ENCODE data around the gene SLC25A6.
"Not testable (repeated sequence)": the region's sequence is repeated elsewhere in the genome, so short reads cannot be mapped to it uniquely, and the experiment has no call there.

Gene SLC25A6

DNA sequence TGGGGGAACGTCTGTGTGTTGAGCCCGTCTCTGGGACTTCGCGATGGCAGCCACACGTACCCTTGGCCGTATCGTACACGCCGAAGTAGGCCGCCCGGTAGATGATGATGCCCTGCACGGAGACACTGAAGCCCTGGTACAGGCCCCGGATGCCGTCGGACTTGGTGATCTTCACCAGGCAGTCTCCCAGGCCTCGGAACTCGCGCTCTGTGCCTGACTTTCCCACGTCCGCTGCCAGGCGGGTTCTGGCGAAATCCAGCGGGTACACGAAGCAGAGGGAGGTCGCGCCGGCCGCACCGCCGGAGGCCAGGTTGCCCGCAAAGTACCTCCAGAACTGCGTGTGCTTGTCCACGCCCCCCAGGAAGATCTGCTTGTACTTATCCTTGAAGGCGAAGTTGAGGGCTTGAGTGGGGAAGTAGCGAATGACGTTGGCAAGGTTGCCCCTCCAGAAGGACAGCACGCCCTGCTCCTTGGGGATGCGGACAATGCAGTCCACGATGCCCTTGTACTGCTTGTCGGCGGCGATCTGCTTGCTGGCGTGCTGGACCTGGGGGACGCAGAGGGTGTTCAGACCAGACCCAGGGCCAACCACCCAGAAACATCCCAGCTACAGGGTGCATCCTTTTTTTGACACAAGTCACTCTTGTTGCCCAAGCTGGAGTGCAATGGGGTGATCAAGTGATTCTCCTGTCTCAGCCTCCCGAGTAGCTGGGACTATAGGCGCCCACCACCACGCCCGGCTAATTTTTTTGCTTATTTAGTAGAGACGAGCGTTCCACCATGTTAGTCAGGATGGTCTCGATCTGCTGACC, 2.5 kb downstream of the SLC25A6 start:
- DNase-seq, result no peak

DNA sequence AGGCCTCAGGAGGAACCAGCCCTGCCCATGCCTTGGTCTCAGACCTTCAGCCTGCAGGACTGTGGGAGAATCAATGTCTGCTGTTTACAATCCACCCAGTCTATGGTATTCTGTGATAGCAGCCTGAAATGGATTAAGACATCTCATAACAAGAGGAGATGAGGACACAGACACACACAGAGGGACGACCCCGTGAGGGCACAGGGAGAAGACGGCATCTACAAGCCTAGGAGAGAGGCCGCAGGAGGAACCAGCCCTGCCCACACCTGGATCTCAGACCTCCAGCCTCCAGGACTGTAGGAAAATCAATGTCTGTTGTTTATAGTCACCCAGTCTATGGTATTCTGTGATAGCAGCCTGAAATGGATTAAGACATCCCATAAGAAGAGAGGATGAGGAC, 3.3 kb downstream of the SLC25A6 start:
- DNase-seq, result no peak

DNA sequence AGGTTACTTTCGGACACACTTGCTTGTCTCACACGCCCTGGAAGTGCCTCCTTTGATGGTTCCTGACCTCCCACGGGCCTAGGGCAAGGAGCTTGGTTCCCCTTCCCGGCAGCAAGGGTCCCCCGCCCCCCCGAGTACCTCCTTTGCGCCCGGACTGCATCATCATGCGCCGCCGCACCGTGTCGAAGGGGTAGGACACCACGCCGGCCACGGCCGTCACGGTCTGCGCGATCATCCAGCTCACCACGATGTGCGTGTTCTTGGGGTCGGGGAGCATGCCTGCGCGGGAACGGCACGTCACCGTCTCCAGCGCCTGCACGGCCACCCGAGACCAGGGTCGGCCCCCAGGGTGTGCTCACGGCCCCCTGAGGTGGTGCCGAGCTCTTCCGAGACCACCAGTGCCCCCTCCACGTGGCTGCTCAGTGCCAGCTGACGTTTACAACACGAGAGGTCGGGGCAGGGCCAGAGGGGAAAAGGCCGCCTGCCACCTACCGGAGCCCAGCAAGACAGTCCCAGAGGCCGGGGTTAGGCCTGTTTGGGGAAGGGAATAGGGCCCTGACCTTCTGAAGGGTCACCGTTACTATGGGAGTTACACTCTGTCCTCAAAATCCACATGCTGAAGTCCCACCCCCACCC, 4.7 kb downstream of the SLC25A6 start:
- no peak for DNase-seq

DNA sequence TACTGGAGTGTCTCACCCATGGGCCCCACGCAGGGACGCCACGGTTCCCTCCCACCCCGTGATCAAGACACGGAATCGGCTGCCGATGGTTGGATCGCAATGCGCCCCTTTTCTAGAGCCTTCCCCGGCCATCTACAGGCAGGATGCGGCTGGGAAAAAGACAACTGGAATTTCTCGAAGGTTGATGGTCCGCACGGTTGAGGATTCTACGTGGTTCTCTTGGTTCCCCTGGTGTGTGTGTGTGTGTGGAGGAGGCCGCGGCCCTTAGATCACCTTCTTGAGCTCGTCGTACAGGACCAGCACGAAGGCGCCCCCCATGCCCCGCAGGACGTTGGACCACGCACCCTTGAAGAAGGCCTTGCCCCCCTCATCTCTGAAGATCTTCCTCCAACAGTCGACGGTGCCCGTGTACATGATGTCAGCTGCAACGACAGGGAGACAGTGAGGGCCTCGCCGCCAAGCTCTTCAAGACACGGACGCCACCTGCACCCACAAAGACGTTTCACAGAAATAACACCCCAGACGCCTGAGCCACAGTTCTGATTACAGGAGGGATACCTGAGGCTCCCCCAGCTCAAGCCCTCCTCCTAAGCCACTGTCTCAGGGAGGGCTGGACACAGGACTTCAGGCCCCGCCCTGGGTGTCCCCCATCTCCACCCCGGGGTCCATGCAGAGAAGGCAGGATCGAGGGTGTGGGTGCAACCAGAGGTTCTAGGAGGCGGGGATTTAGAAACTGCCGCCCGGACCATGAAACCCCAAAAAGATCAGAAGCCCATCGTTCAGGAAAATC, 5.4 kb downstream of the SLC25A6 start:
- no peak for DNase-seq

DNA sequence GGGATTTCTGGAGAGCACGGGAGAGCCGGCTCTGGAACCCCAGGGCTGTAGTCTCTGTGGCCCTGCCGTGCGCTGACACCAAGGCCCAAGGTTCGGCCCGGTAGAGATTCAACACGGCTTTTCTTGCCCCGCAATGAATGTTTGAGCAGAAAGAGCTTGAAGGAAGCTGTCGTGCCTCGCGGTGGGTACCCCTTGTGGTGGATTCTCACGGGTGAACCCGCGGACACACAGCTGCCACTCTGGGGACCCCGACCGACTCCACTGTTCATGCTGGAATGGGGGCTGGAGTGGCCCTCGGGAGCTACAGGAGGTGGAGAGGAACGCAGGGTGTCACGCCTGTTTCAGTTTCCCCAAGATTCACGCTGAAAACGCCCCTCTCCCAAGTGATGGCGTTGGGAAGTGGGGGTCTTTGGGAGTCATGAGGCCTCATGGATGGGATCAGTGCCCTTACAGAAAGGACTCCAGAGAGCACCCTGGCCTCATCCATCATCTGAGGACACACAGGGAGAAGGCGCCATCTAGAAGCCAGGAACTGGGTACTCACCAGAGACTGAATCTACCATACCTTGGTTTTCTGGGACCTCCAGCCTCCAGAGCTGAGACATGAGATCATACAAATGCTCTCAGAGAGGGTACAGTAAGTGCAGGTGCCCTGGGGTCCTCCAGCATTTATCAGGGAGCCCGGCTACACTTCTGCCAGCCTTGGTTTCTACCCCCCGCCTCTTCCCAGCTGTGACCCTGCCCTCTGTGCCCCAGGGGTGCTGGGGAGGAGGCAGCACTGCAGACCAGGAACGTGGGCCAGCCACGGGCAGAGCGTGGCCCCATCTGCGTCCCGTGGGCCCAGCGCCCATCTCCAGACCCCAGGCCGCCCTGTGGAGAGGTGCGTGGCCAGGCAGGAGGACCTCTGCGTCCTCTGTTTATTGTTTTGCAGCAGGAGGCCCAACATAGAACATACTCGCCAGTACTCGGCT, 6.4 kb downstream of the SLC25A6 start:
- DNase-seq, result no peak

DNA sequence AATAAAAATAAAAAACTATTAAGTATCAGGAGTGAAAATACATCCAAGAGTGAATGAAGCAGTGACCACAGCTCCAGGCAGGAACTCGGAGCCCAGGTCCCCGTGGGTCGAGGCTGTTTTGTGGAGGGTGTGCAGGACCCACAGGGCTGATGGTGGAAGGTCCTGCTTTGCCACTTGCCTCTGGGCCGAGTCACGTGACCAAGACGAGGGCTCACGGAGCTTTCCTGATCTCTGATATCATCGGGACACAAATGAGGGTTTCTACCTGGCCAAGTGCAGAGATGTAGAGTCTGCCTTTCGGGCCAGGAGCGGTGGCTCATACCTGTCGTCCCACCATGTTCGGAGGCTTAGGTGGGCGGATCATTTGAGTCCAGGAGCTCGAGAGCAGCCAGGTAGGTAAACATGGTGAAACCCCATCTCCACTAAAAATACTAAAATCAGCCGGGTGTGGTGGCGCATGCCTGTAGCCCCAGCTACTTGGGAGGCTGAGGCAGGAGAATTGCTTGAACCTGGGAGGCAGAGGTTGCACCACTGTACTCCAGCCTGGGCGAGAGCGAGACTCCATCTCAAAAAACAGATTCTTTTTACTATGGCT, 7.2 kb downstream of the SLC25A6 start:
- no peak for DNase-seq

DNA sequence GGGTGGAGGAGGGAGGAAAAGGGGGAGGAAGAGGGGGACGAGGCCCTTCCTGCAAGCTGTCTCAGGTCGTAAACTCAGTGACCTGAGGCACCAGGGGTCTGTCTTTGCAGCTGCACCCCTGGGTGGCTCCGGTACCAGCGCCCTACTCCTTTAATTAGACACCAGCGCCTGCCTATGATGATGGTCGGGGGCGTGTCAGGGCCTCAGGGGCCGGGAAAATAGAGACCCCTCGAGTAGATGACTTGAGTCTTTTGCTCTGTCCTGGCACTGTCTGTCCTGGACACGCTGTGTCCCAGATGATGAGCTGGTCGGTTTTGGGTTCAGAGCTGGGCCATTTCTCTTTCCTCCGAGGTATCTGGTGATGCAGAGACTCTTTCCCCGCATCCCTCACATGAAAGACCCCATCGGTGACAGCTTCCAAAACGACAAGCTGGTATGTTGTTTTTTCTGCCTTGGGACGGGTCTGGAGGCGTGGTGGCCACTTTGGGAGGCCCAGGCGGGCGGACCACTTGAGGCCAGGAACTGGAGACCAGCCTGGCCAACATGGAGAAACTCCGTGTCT, 11.2 kb downstream of the SLC25A6 start:
- DNase-seq, result peak; percentile 28

DNA sequence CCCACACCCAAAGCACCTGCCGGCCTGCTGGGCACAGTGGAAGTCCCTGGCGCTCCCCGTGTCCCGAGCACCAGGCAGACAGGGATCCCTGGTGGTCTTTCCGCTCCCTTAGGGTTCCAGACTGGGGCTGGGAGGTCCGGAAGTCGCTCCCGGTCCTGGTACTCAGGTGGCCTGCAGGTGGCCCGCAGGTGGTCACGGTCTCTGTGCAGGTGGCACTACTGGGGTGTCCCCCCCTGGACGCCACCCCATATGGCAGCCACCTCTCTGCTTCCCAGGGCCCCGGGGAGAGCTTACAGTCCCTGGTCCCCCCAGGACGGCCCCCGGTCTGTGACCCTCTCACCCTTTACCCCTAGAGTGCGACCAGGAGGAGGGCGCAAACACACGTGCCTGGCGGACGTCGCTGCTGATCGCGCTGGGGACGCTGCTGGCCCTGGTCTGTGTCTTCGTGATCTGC, 13.6 kb downstream of the SLC25A6 start:
- DNase-seq, result no peak

DNA sequence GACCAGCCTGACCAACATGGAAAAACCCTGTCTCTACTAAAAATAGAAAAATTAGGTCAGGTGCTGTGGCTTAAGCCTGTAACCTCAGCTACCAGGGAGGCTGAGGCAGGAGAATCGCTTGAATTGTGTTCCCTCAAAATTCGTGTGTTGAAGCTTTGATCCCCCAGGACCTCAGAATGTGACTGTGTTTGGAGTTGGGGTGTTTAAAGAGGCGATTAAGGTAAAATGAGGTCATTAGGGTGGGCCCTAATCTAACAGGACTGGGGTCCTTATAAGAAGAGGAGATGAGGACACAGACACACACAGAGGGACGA, 23.6 kb downstream of the SLC25A6 start:
- DNase-seq, result no peak

DNA sequence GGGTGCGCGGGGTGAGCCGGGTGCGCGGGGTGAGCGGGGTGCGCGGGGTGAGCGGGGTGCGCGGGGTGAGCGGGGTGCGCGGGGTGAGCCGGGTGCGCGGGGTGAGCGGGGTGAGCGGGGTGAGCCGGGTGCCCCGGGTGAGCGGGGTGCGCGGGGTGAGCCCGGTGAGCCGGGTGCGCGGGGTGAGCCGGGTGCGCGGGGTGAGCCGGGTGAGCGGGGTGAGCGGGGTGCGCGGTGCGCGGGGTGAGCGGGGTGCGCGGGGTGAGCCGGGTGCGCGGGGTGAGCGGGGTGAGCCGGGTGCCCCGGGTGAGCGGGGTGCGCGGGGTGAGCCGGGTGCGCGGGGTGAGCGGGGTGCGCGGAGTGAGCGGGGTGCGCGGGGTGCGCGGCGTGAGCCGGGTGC, 25.6 kb downstream of the SLC25A6 start:
- not testable (repeated sequence) for DNase-seq

DNA sequence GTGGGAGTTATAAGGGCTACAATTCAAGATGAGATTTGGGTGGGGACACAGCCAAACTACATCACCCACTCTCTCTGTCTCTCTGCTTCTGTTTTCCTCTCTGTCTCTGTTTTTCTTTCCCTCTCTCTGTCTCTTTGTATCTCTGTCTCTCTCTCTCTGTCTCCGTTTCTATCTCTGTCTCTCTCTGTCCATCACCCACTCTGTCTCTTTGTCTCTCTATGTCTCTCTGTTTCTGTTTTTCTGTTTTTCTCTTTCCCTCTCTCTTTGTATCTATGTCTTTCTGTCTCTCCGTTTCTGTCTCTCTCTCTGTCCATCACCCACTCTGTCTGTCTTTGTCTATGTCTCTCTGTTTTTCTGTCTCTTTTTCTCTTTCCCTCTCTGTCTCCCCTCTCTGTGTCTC, 30.0 kb downstream of the SLC25A6 start:
- no peak for DNase-seq

DNA sequence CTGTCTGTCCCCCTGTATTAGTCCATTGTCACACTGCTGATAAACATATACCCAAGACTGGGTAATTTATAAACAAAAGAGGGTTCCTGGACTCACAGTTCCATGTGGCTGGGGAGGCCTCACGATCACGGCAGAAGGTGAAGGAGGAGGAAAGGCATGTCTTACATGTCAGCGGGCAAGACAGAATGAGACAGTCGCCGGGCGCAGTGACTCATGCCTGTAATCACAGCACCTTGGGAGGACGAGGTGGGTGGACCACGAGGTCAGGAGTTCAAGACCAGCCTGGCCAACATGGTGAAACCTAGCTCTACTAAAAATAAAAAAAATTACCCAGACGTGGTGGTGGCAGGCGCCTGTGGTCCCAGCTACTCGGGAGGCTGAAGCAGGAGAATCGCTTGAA, 30.6 kb downstream of the SLC25A6 start:
- DNase-seq, result no peak

DNA sequence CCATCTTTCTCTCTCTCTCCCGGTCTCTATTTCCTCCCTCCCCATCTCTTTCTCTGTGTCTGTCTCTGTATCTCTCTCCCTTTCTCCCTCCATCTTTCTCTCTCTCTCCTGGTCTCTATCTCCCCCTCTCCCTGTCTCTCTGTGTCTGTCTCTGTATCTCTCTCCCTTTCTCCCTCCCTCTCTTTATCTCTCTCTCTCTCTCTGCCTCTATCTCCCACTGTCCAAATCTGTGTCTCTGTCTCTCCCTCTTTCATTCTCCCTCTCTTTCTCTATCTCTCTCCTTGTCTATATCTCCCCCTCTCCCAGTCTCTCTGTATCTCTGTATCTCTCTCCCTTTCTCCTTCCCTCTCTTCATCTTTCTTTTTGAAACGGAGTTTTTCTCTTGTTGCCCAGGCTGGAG, 31.7 kb downstream of the SLC25A6 start:
- no peak for DNase-seq

DNA sequence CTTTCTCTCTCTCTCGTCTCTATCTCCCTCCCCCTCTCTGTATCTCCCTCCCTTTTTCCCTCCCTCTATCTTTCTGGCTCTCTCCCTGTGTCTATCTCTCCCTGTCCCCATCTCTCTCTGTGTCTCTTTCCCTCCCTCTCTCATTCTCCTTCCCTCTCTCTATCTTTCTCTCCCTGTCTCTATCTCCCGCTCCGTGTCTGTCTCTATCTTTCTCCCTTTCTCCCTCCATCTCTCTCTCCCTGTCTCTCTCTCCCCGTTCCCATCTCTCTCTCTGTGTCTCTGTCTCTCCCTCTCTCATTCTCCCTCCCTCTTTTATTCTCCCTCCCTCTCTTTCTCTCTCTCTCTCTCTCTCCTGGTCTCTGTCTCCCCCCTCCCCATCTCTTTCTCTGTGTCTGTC, 32.4 kb downstream of the SLC25A6 start:
- no peak for DNase-seq

DNA sequence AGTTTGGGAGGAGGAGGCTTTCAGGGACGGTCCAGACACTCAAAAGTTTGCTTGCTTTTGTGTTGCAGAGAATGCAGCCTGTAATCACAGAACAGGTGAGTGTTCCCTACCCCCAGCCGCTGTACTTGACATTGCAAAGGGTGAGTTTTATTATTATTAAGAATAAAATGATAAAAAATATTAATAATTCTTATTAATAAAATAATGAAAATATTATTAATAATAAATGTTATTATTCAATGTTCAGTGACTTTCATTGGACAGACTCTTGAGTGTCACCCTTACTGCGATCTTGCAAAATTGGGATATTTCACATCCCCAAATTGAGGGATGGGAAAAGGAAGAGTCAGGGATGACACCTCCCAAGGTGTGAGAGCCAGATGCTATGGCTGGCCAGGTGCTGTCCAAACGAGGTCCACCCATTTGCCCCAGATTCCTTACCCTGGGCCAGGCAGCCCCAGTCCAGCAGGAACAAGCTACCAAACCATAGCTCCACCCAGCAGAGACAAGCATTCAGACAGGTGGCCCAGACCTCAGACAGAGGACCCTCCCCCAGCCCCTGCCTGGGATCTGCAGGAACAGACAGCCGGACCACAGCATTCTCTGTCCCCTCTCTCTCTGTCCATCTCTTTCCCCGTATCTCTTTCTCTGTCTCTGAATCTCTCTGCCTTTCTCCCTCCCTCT, 33.0 kb downstream of the SLC25A6 start:
- no peak for DNase-seq

DNA sequence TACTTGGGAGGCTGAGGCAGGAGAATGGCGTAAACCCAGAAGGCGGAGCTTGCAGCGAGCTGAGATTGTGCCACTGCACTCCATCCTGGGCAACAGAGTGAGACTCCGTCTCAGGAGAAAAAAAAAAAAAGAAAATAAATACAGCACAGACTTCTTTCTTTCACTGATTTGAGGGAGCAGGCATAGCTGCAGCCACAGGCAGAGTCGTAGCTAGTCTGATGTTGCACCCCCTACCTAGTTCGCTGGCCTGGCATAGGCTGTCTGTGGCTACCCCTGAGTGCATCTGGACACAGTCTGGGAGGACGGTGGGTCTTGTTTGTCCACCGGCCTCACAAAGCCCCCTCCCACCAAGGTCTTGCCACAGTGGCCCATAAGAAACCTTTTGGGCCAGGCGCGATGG, 33.9 kb downstream of the SLC25A6 start:
- no peak for DNase-seq

DNA sequence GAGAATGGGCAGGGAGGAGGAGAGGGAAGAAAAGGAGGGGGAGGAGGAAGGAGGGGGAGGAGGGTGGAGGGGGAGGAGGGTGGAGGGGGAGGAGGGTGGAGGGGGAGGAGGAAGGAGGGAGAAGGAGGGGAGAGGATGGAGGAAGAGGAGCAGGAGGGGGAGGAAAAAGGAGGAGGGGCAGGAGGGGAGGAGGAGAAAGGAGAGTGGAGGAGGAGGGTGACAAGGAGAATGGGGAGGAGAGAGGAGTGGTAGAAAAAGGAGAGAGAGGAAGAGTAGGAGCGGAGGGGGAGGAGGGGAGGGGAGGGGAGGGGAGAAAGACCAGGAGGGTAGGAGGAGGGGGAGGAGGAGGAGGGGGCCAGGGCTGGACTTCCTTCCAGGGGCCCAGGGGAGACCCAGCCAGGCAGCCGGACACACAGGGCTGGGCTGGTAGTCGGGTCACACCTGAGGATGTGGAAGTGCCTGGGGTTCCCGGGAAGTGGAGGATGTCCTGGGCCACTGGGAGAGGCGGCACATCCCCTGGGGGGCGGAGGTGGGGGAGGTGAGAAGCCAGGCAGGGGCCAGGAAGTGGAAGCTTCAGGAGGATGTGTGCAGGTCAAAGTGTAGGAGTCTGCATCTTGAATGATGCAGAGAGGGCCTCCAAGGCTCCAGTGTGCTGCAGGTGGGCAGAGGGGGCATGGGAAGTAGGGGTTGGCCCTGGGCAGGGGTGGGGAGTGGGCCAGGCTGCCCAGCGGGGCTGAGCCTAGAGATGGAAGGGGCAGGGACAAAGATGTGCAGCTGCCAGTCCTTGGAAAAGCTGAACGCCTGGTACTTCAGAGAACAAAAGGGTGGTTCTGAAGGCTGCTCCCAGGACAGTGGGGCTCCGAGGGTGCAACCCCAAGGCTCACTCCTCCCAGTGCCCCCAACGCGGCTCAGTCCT, 36.5 kb downstream of the SLC25A6 start:
- DNase-seq, result no peak

DNA sequence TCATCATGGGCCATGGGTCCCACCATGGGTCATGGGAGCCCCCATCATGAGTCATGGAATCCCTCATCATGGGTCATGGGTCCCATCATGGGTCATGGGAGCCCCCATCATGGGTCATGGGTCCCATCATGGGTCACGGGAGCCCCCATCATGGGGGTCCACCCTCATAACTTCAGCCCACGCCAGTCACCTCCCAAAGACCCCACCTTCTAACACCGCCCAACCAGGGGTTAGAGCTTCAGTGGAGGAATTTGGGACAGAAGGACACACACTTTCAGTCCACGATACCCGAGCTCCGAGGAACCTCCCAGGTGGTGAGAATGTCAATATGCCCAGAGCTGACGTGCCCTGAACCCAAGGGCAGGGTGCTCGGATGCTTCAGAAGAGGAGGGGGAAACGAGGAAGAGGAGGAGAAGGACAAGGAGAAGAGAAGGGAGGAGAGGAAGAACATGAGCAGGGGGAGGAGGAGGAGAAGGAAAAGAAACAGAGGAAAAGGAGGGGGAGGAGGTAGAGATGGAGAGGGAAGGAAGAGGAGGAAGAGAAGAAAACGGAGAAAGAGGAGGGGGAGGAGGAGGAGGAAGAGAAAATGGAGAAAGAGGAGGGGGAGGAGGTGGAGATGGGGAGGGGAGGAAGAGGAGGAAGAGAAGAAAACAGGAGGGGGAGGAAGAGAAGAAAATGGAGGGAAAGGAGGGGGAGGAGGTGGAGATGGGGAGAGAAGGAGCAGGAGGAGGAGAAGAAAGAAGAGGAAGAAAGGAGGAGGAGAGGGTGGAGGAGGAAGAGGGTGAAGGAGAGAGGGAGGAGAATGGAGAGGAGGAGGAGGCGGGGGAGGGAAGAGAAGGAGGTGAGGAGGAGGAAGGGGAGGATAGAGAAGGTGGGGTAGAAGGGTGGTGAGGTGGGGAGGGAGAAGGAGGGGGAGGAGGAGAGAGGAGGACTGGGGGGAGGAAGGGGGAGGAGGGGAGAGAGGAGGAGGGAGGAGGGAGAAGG, 37.6 kb downstream of the SLC25A6 start:
- DNase-seq, result no peak
